HepG2 (cell line): ENCODE data around the gene ATL2. TPM values are rescaled to one million over a fixed set of nuclear protein-coding genes. Genes with fewer than 3 reads are reported as not detected.
"Not testable (repeated sequence)": the region's sequence is repeated elsewhere in the genome, so short reads cannot be mapped to it uniquely, and the experiment has no call there.

Source experiments
- ATAC-seq: fragments of 200-7000 bp; cut with Tn5 transposase; 3 replicates; pipeline ENCODE4 v1.9.1; 2020; ENCODE audit warnings: mild to moderate bottlenecking, moderate library complexity
- BruUV-seq: library from RNA; stranded (reverse); fragments of 400-500 nt; replicated peaks from 2 replicates; lab custom pipeline; 2021; lab: Mats Ljungman, UMichigan
- CTCF ChIA-PET: fragments of 300-600 bp; formaldehyde crosslinking; extraction: SDS; loops from one replicate; lab custom pipeline; 2021; ENCODE audit warnings: low total read pairs, inconsistent platforms, low intra/inter-chr PET ratio; lab: Yijun Ruan, JAX
- POLR2A ChIA-PET: fragments of 350-600 bp; sonication (Branson Sonifier 250); formaldehyde crosslinking; loops from one replicate; lab custom pipeline; 2020; ENCODE audit warnings: antibody characterized with exemption, inconsistent platforms; lab: Yijun Ruan, JAX
- DNase-seq: peaks from one replicate; pipeline ENCODE4 v3.0.0-alpha.2; 2015; ENCODE audit warnings: low spot score
- FAIRE-seq: peaks from 3 replicates; lab custom pipeline; 2011; peaks lifted over from hg19 to GRCh38; lab: Jason Lieb, UNC
- H2AFZ ChIP-seq: one replicate; pipeline ENCODE4 v1.6.1; 2011; ENCODE audit warnings: low read length, inconsistent platforms
- H3K27ac ChIP-seq: fragments of 300-600 bp; 3 replicates; pipeline ENCODE4 v1.8.0; 2011; ENCODE audit warnings: mixed run types, mild to moderate bottlenecking, mixed read lengths, low read length, inconsistent platforms; ENCODE audit not compliant: insufficient read depth; ENCODE audit errors: extremely low read length
- H3K27me3 ChIP-seq, 2 experiments: fragments of 200-600 bp in 1 of 2; 2 replicates in 1 of 2; 3 replicates in 1 of 2; pipeline versions ENCODE4 v1.6.0 to v1.8.0; 2011; ENCODE audit warnings: low read length in 2 of 2, mild to moderate bottlenecking in 2 of 2, moderate library complexity in 2 of 2, inconsistent platforms in 1 of 2; ENCODE audit not compliant: insufficient read depth in 2 of 2, control insufficient read depth in 1 of 2
- H3K36me3 ChIP-seq, 2 experiments: fragments of 200-600 bp in 1 of 2; replicated peaks in 1 of 2; 2 replicates in 1 of 2; 3 replicates in 1 of 2; pipeline versions ENCODE4 v1.5.1 to v1.8.0; 2011; ENCODE audit warnings: low read length in 2 of 2, inconsistent platforms in 1 of 2; ENCODE audit not compliant: insufficient read depth in 2 of 2, control insufficient read depth in 1 of 2
- H3K4me1 ChIP-seq: 2 replicates; pipeline ENCODE4 v1.5.1; 2012; ENCODE audit warnings: low read length, inconsistent platforms; ENCODE audit not compliant: insufficient read depth
- H3K4me2 ChIP-seq: 2 replicates; pipeline ENCODE4 v1.6.0; 2011; ENCODE audit warnings: low read depth, low read length, inconsistent platforms
- H3K4me3 ChIP-seq, 3 experiments: fragments of 200-600 bp in 1 of 3; sonication (generic), shearing (Covaris generic) in 1 of 3; replicated peaks in 1 of 3; 2 replicates each; pipeline ENCODE4 v1.5.1; 2011 to 2016; ENCODE audit warnings: low read length in 3 of 3, inconsistent platforms in 2 of 3, low read depth in 2 of 3, mild to moderate bottlenecking in 2 of 3, control low read depth in 1 of 3, mixed read lengths in 1 of 3; ENCODE audit not compliant: insufficient read depth in 1 of 3
- H3K79me2 ChIP-seq: one replicate; pipeline ENCODE4 v1.6.1; 2011; ENCODE audit warnings: low read length, inconsistent platforms; ENCODE audit not compliant: insufficient read depth
- H3K9ac ChIP-seq: 2 replicates; pipeline ENCODE4 v1.6.0; 2011; ENCODE audit warnings: mild to moderate bottlenecking, low read depth, low read length, inconsistent platforms; ENCODE audit not compliant: insufficient read depth
- H3K9me3 ChIP-seq: 2 replicates; pipeline ENCODE4 v1.5.1; 2012; ENCODE audit warnings: mild to moderate bottlenecking, low read length
- H4K20me1 ChIP-seq: 2 replicates; pipeline ENCODE4 v1.6.0; 2011; ENCODE audit warnings: inconsistent platforms, mild to moderate bottlenecking, low read length, moderate library complexity; ENCODE audit not compliant: insufficient read depth
- AHR ChIP-seq: IDR thresholded peaks from 2 replicates; pipeline ENCODE4 v1.6.1; 2018; ENCODE audit warnings: missing genetic modification reagents, missing compliant biosample characterization
- ATF2 ChIP-seq: sonication (generic); formaldehyde crosslinking; IDR thresholded peaks from 2 replicates; pipeline ENCODE4 v1.4.0; 2020; ENCODE audit warnings: missing genetic modification reagents
- FIP1L1 ChIP-seq: fragments of 200-400 bp; formaldehyde crosslinking; IDR thresholded peaks from 2 replicates; pipeline ENCODE4 v1.6.1; 2018; ENCODE audit warnings: low read depth, mild to moderate bottlenecking, low read length, moderate library complexity, borderline replicate concordance; ENCODE audit not compliant: insufficient read depth
- HIC2 ChIP-seq: sonication (generic); formaldehyde crosslinking; IDR thresholded peaks from 2 replicates; pipeline ENCODE4 v1.9.0; 2022; ENCODE audit warnings: low read depth, missing genetic modification reagents
- PCBP1 ChIP-seq: fragments of 200-400 bp; formaldehyde crosslinking; IDR thresholded peaks from 2 replicates; pipeline ENCODE4 v1.6.1; 2017; ENCODE audit warnings: mild to moderate bottlenecking, low read depth, low read length, borderline replicate concordance
- PITX1 ChIP-seq: sonication (generic); formaldehyde crosslinking; IDR thresholded peaks from 2 replicates; pipeline ENCODE4 v1.5.1; 2020; ENCODE audit warnings: mild to moderate bottlenecking, missing genetic modification reagents
- RBM22 ChIP-seq: fragments of 200-400 bp; formaldehyde crosslinking; optimal IDR thresholded peaks from 2 replicates; pipeline ENCODE3; 2017; ENCODE audit warnings: mild to moderate bottlenecking, low read length, moderate library complexity
- RELA ChIP-seq: sonication (generic); formaldehyde crosslinking; IDR thresholded peaks from 2 replicates; pipeline ENCODE4 v1.4.0; 2020; ENCODE audit warnings: missing genetic modification reagents
- RORA ChIP-seq: sonication (generic); formaldehyde crosslinking; IDR thresholded peaks from 2 replicates; pipeline ENCODE4 v1.5.0; 2020; ENCODE audit warnings: mild to moderate bottlenecking, missing genetic modification reagents, moderate library complexity
- SMC3 ChIP-seq: IDR thresholded peaks from 2 replicates; pipeline ENCODE4 v1.6.1; 2011; ENCODE audit warnings: low read length, improper control_type of control experiment
- ZFP41 ChIP-seq: sonication (generic); formaldehyde crosslinking; IDR thresholded peaks from 2 replicates; pipeline ENCODE4 v1.4.0; 2020; ENCODE audit warnings: mild to moderate bottlenecking, missing genetic modification reagents, borderline replicate concordance
- ZFY ChIP-seq: sonication (generic); formaldehyde crosslinking; IDR thresholded peaks from 2 replicates; pipeline ENCODE4 v1.4.0; 2020; ENCODE audit warnings: missing genetic modification reagents
- ZMYM2 ChIP-seq: sonication (generic); formaldehyde crosslinking; IDR thresholded peaks from 2 replicates; pipeline ENCODE4 v1.8.0; 2022; ENCODE audit warnings: mild to moderate bottlenecking, missing genetic modification reagents
- ZNF644 ChIP-seq: IDR thresholded peaks from 2 replicates; pipeline ENCODE4 v1.6.1; 2016; ENCODE audit warnings: low read depth
- WGBS: methylation state at CpG from one replicate; pipeline ENCODE4 v1.1.6; 2017; ENCODE audit warnings: low lambda C conversion rate; 5-methylcytosine and 5-hydroxymethylcytosine counted together
- in situ Hi-C: cut with HindIII; loops from 2 replicates; pipeline ENCODE4 v1.10.0; 2017; ENCODE audit warnings: low pct_unique_long_range_greater_than_20kb; ENCODE audit not compliant: extremely low pct_ligation_motif_present
- intact Hi-C: fragments of 100-400 bp; cut with micrococcal nuclease; formaldehyde crosslinking; loops from one replicate; pipeline ENCODE4 v1.10.0; 2022; ENCODE audit not compliant: unreplicated experiment
- polyA plus RNA-seq, 8 experiments: library from polyadenylated mRNA; depleted of rRNA in 3 of 8; stranded (reverse) in 7 of 8; unstranded in 1 of 8; fragments of >200 nt; fragmentation: Illumina TruSeq in 4 of 8; extraction: Trizol in 4 of 8; gene quantifications; 2 replicates each; pipeline versions ENCODE4 v1.2.1 to v1.2.3, GENCODE V29; 2011 to 2016; ENCODE audit warnings: low read depth in 4 of 8, missing spikeins in 1 of 8, mixed read lengths in 1 of 8; ENCODE audit not compliant: insufficient read depth in 1 of 8
- total RNA-seq, 5 experiments: library from RNA; depleted of rRNA; stranded (reverse); fragments of >200 nt; fragmentation: Illumina TruSeq; extraction: Trizol; gene quantifications; 2 replicates each; pipeline ENCODE4 v1.2.3, GENCODE V29; 2016; ENCODE audit warnings: low read depth in 1 of 5

Gene ATL2
- total and polyA plus RNA-seq, 2 of the 13 experiments (the other 11 are each of a cell fraction or from before 2014, with no cell fraction given) = 56.5 to 119 TPM

- H3K9me3 ChIP-seq = no peaks in the 10 kb centered on the region
- no peaks in the 10 kb centered on the region for H3K79me2 ChIP-seq
- H2AFZ ChIP-seq = no peak overlapping the region
- no peak overlapping the region for H3K9ac ChIP-seq
- no peak for ATAC-seq
- no peak overlapping the region for H3K4me2 ChIP-seq
- WGBS = 6% methylated on average over 2 of the region's 2 CpGs
- intact Hi-C loops = no loop called here
- FAIRE-seq = no peak
- DNase-seq = no peak
- H3K27me3 ChIP-seq = peaks cover 0 to 22% of the 10 kb centered on the region in 2 experiments; a peak in 2 of 5 replicates
- POLR2A ChIA-PET = no interaction called here
- no TSS peak for BruUV-seq
- H3K27ac ChIP-seq = no peak overlapping the region
- H3K4me3 ChIP-seq = no peak overlapping the region
- CTCF ChIA-PET = no interaction called here
- H3K36me3 ChIP-seq = no peaks in the 10 kb centered on the region
- TF ChIP-seq RBM22 (no peak), PCBP1 (no peak), PITX1 (CRISPR knock-in tag) (no peak), HIC2 (no peak), ZMYM2 (CRISPR knock-in tag) (no peak), ZFY (CRISPR knock-in tag) (no peak), RELA (CRISPR knock-in tag) (no peak), ATF2 (no peak), RORA (CRISPR knock-in tag) (no peak), AHR (CRISPR knock-in tag) (no peak), SMC3 (no peak), ZFP41 (CRISPR knock-in tag) (no peak), FIP1L1 (no peak), ZNF644 (CRISPR knock-in tag) (no peak)
- in situ Hi-C loops = no loop called here
- H4K20me1 ChIP-seq = no peaks in the 10 kb centered on the region
- no peaks in the 10 kb centered on the region for H3K4me1 ChIP-seq
These were observed 117.8 kb downstream of the ATL2 start for GRCh38 chr2:38259311-38259710.

- H3K4me2 ChIP-seq, H3K36me3 ChIP-seq, DNase-seq, in situ Hi-C loops, BruUV-seq, H4K20me1 ChIP-seq, H3K27ac ChIP-seq, POLR2A ChIA-PET, H3K4me1 ChIP-seq, H3K79me2 ChIP-seq, H3K4me3 ChIP-seq, H3K9me3 ChIP-seq, CTCF ChIA-PET, ATAC-seq, H3K9ac ChIP-seq, H2AFZ ChIP-seq, intact Hi-C loops, FAIRE-seq: not testable (repeated sequence)
- 36% methylated on average over 6 of the region's 6 CpGs for WGBS
- H3K27me3 ChIP-seq = peaks cover 0 to 22% of the 10 kb centered on the region in 2 experiments; a peak in 2 of 5 replicates
These were observed 119.4 kb downstream of the ATL2 start for GRCh38 chr2:38257680-38258079.
